ENCODE measurements around the gene CRYBG1.

The CRYBG1 gene

GRCh38 chr6:106360410-106360988, at the start of gene CRYBG1:
Gene CRYBG1 (plus strand): TSS chr6:106360717. CDS start chr6:106360909, 192 bp downstream.
- peak within 1 kb of the TSS; percentile 83 for H3K4me3 Mint-ChIP-seq
- no peaks in the 10 kb centered on the region for H3K36me3 Mint-ChIP-seq (ENCODE audit: low read depth)
- intact Hi-C loops (cut with micrococcal nuclease) = loop anchor here (5.0 kb wide), 1 partner anchor 77 kb away; no protein-coding TSS in a partner anchor
- no peaks in the 10 kb centered on the region for H3K9me3 Mint-ChIP-seq
- H3K27ac Mint-ChIP-seq = peak within 1 kb of the TSS; percentile 65
- peaks cover 63% of the 10 kb centered on the region for H3K27me3 Mint-ChIP-seq
- H3K4me1 Mint-ChIP-seq (ENCODE audit: low read depth) = peaks cover 14% of the 10 kb centered on the region

- peaks cover 48% of the 10 kb centered on the region for H3K4me1 Mint-ChIP-seq (ENCODE audit: low read depth)
- H3K27me3 Mint-ChIP-seq = no peaks in the 10 kb centered on the region
- H3K4me3 Mint-ChIP-seq = no peak overlapping the region
- peaks cover 33% of the 10 kb centered on the region for H3K36me3 Mint-ChIP-seq (ENCODE audit: low read depth)
- no peak overlapping the region for H3K27ac Mint-ChIP-seq
- intact Hi-C loops (cut with micrococcal nuclease) = no loop called here
- H3K9me3 Mint-ChIP-seq = no peaks in the 10 kb centered on the region
Observed at GRCh38 chr6:106315765-106316374, 44.6 kb upstream of the CRYBG1 start.

GRCh38 chr6:106316375-106316766, 44.1 kb upstream of the CRYBG1 start:
- Mint-ChIP-seq H3K4me3 (no peak overlapping the region), H3K27ac (no peak overlapping the region), H3K4me1 (ENCODE audit: low read depth) (peaks cover 46% of the 10 kb centered on the region), H3K9me3 (no peaks in the 10 kb centered on the region), H3K27me3 (no peaks in the 10 kb centered on the region), H3K36me3 (ENCODE audit: low read depth) (peaks cover 28% of the 10 kb centered on the region)
- intact Hi-C loops (cut with micrococcal nuclease) = no loop called here

GRCh38 chr6:106318061-106318460, 42.5 kb upstream of the CRYBG1 start:
- no peaks in the 10 kb centered on the region for H3K27me3 Mint-ChIP-seq
- no peak overlapping the region for H3K4me3 Mint-ChIP-seq
- peaks cover 23% of the 10 kb centered on the region for H3K36me3 Mint-ChIP-seq (ENCODE audit: low read depth)
- H3K4me1 Mint-ChIP-seq (ENCODE audit: low read depth) = peaks cover 42% of the 10 kb centered on the region
- no peak overlapping the region for H3K27ac Mint-ChIP-seq
- peaks cover 9% of the 10 kb centered on the region for H3K9me3 Mint-ChIP-seq
- intact Hi-C loops (cut with micrococcal nuclease) = no loop called here

GRCh38 chr6:106318851-106319250, 41.7 kb upstream of the CRYBG1 start:
- H3K27me3 Mint-ChIP-seq = no peaks in the 10 kb centered on the region
- H3K4me1 Mint-ChIP-seq (ENCODE audit: low read depth) = peaks cover 46% of the 10 kb centered on the region
- no peak overlapping the region for H3K27ac Mint-ChIP-seq
- H3K9me3 Mint-ChIP-seq = peaks cover 9% of the 10 kb centered on the region
- H3K36me3 Mint-ChIP-seq (ENCODE audit: low read depth) = peaks cover 20% of the 10 kb centered on the region
- no peak overlapping the region for H3K4me3 Mint-ChIP-seq
- intact Hi-C loops (cut with micrococcal nuclease) = no loop called here

- peaks cover 9% of the 10 kb centered on the region for H3K9me3 Mint-ChIP-seq
- H3K27ac Mint-ChIP-seq = no peak overlapping the region
- H3K36me3 Mint-ChIP-seq (ENCODE audit: low read depth) = peaks cover 19% of the 10 kb centered on the region
- H3K27me3 Mint-ChIP-seq = no peaks in the 10 kb centered on the region
- H3K4me1 Mint-ChIP-seq (ENCODE audit: low read depth) = peaks cover 42% of the 10 kb centered on the region
- intact Hi-C loops (cut with micrococcal nuclease) = no loop called here
- no peak overlapping the region for H3K4me3 Mint-ChIP-seq
Observed at GRCh38 chr6:106321940-106322339, 38.6 kb upstream of the CRYBG1 start.

GRCh38 chr6:106324726-106325335, 35.7 kb upstream of the CRYBG1 start:
- peaks cover 30% of the 10 kb centered on the region for H3K4me1 Mint-ChIP-seq (ENCODE audit: low read depth)
- peak overlapping the region; percentile 97 for H3K27ac Mint-ChIP-seq
- H3K27me3 Mint-ChIP-seq = peaks cover 16% of the 10 kb centered on the region
- H3K9me3 Mint-ChIP-seq = peaks cover 9% of the 10 kb centered on the region
- intact Hi-C loops (cut with micrococcal nuclease) = no loop called here
- H3K36me3 Mint-ChIP-seq (ENCODE audit: low read depth) = peaks cover 19% of the 10 kb centered on the region
- H3K4me3 Mint-ChIP-seq = peak overlapping the region; percentile 97

- H3K9me3 Mint-ChIP-seq = peaks cover 9% of the 10 kb centered on the region
- peaks cover 30% of the 10 kb centered on the region for H3K4me1 Mint-ChIP-seq (ENCODE audit: low read depth)
- peaks cover 18% of the 10 kb centered on the region for H3K27me3 Mint-ChIP-seq
- H3K27ac Mint-ChIP-seq = peak within 1 kb of the TSS; percentile 97
- H3K36me3 Mint-ChIP-seq (ENCODE audit: low read depth) = peaks cover 19% of the 10 kb centered on the region
- intact Hi-C loops (cut with micrococcal nuclease) = no loop called here
- peak within 1 kb of the TSS; percentile 97 for H3K4me3 Mint-ChIP-seq
Observed at GRCh38 chr6:106325336-106326178, 35.0 kb upstream of the CRYBG1 start, which contains the start of gene ATG5. Gene ATG5 (minus strand): TSS chr6:106325760. CDS start chr6:106316208, 9,552 bp downstream.

- peaks cover 8% of the 10 kb centered on the region for H3K4me1 Mint-ChIP-seq (ENCODE audit: low read depth)
- peaks cover 8% of the 10 kb centered on the region for H3K27me3 Mint-ChIP-seq
- intact Hi-C loops (cut with micrococcal nuclease) = loop anchor here (5.0 kb wide), 4 partner anchors 112 to 662 kb away; no protein-coding TSS in a partner anchor
- no peak overlapping the region for H3K27ac Mint-ChIP-seq
- no peaks in the 10 kb centered on the region for H3K9me3 Mint-ChIP-seq
- no peaks in the 10 kb centered on the region for H3K36me3 Mint-ChIP-seq (ENCODE audit: low read depth)
- H3K4me3 Mint-ChIP-seq = no peak overlapping the region
Observed at GRCh38 chr6:106334646-106335448, 25.7 kb upstream of the CRYBG1 start.

- Mint-ChIP-seq H3K36me3 (ENCODE audit: low read depth) (no peaks in the 10 kb centered on the region), H3K27ac (no peak overlapping the region), H3K27me3 (peaks cover 6% of the 10 kb centered on the region), H3K4me3 (peak overlapping the region; percentile 40), H3K4me1 (ENCODE audit: low read depth) (peaks cover 8% of the 10 kb centered on the region), H3K9me3 (no peaks in the 10 kb centered on the region)
- intact Hi-C loops (cut with micrococcal nuclease) = loop anchor here (5.0 kb wide), 4 partner anchors 108 to 658 kb away; no protein-coding TSS in a partner anchor
Observed at GRCh38 chr6:106339334-106340029, 21.0 kb upstream of the CRYBG1 start.

GRCh38 chr6:106347219-106347618, 13.3 kb upstream of the CRYBG1 start:
- no peak overlapping the region for H3K27ac Mint-ChIP-seq
- intact Hi-C loops (cut with micrococcal nuclease) = no loop called here
- H3K36me3 Mint-ChIP-seq (ENCODE audit: low read depth) = no peaks in the 10 kb centered on the region
- H3K27me3 Mint-ChIP-seq = peaks cover 5% of the 10 kb centered on the region
- no peaks in the 10 kb centered on the region for H3K4me1 Mint-ChIP-seq (ENCODE audit: low read depth)
- H3K9me3 Mint-ChIP-seq = no peaks in the 10 kb centered on the region
- no peak overlapping the region for H3K4me3 Mint-ChIP-seq

- Mint-ChIP-seq H3K27me3 (peaks cover 69% of the 10 kb centered on the region), H3K4me1 (ENCODE audit: low read depth) (peaks cover 13% of the 10 kb centered on the region)
- intact Hi-C loops (cut with micrococcal nuclease) = no loop called here
Observed at GRCh38 chr6:106356378-106356777, 4.1 kb upstream of the CRYBG1 start.

More at GRCh38 chr6:106356378-106356777, 4.1 kb upstream of the CRYBG1 start:
- Mint-ChIP-seq H3K9me3 (no peaks in the 10 kb centered on the region), H3K27ac (no peak overlapping the region), H3K4me3 (no peak overlapping the region), H3K36me3 (ENCODE audit: low read depth) (no peaks in the 10 kb centered on the region)
